ENCODE measurements around the gene COL26A1.

GRCh38 chr7:101474178-101474577, 111.5 kb downstream of the COL26A1 start:
- TF ChIP-seq ZFP3 (tag by site-specific recombination; IDR thresholded peaks at IDR 0.05; ENCODE audit: low read depth) (no peak), CTCF (tag by site-specific recombination; IDR thresholded peaks at IDR 0.05) (no peak), ZNF510 (tag by site-specific recombination; IDR thresholded peaks at IDR 0.05; ENCODE audit: insufficient replicate concordance) (no peak), ZNF571 (tag by site-specific recombination; IDR thresholded peaks at IDR 0.05) (no peak), ZNF133 (tag by site-specific recombination; IDR thresholded peaks at IDR 0.05) (no peak), ZBTB8A (tag by site-specific recombination; IDR thresholded peaks at IDR 0.05) (no peak)
